Measurements from ENCODE around the gene UBASH3A. TPM values are rescaled to one million over a fixed set of nuclear protein-coding genes. Genes with fewer than 3 reads are reported as not detected.

UBASH3A gene
- polyA plus RNA-seq, 2 of the 4 experiments (the other 2 are of a cell fraction) = not detected

DNA sequence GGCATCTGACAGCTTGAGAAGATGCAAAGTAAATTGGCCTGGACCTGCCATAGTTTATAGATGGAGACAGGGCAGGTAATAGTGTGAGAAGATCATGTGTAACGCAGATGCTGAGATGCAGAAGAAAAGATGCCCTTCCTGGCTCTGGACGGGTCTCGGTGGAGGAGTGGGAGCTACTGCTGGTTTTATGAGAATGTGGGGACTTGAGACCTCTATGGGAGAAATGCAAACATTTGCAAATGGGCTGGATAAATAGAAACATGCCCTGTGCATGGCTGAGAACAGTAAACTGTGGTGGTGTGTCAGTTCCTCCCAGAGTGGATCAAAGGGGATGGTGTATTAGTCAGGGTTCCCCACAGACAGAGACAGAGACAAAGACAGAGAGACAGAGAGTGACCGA, 21.9 kb downstream of the UBASH3A start:
- no peak overlapping the region for H3K4me2 ChIP-seq
- no peak for ATAC-seq
- TF ChIP-seq HMGXB4 (CRISPR knock-in tag; IDR thresholded peaks at IDR 0.05; ENCODE audit: borderline replicate concordance) (no peak), KDM1A (IDR thresholded peaks at IDR 0.05; ENCODE audit: low read depth) (no peak), ZSCAN20 (CRISPR knock-in tag; IDR thresholded peaks at IDR 0.05) (no peak), MAX (IDR thresholded peaks at IDR 0.05) (no peak), EP300 (IDR thresholded peaks at IDR 0.05) (no peak), GATA3 (IDR thresholded peaks at IDR 0.05; ENCODE audit: borderline replicate concordance) (no peak), TFCP2L1 (CRISPR knock-in tag; IDR thresholded peaks at IDR 0.05) (no peak), POLR2AphosphoS2 (conservative IDR thresholded peaks at IDR 0.05; ENCODE audit: low read length) (no peak), ATOH8 (CRISPR knock-in tag; IDR thresholded peaks at IDR 0.05; ENCODE audit: low read depth) (no peak), TP53 (CRISPR knock-in tag; IDR thresholded peaks at IDR 0.05) (no peak), CEBPB (IDR thresholded peaks at IDR 0.05) (no peak), HOXA7 (CRISPR knock-in tag; IDR thresholded peaks at IDR 0.05) (no peak), SMC3 (IDR thresholded peaks at IDR 0.05) (no peak), SREBF2 (IDR thresholded peaks at IDR 0.05) (no peak), PHF8 (IDR thresholded peaks at IDR 0.05; ENCODE audit: borderline replicate concordance, low read depth) (no peak), RFX5 (IDR thresholded peaks at IDR 0.05) (no peak), POLR2A (IDR thresholded peaks at IDR 0.05; ENCODE audit: low read length) (no peak)
- TF ChIP-seq, protein P1, sequence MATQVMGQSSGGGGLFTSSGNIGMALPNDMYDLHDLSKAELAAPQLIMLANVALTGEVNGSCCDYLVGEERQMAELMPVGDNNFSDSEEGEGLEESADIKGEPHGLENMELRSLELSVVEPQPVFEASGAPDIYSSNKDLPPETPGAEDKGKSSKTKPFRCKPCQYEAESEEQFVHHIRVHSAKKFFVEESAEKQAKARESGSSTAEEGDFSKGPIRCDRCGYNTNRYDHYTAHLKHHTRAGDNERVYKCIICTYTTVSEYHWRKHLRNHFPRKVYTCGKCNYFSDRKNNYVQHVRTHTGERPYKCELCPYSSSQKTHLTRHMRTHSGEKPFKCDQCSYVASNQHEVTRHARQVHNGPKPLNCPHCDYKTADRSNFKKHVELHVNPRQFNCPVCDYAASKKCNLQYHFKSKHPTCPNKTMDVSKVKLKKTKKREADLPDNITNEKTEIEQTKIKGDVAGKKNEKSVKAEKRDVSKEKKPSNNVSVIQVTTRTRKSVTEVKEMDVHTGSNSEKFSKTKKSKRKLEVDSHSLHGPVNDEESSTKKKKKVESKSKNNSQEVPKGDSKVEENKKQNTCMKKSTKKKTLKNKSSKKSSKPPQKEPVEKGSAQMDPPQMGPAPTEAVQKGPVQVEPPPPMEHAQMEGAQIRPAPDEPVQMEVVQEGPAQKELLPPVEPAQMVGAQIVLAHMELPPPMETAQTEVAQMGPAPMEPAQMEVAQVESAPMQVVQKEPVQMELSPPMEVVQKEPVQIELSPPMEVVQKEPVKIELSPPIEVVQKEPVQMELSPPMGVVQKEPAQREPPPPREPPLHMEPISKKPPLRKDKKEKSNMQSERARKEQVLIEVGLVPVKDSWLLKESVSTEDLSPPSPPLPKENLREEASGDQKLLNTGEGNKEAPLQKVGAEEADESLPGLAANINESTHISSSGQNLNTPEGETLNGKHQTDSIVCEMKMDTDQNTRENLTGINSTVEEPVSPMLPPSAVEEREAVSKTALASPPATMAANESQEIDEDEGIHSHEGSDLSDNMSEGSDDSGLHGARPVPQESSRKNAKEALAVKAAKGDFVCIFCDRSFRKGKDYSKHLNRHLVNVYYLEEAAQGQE (IDR thresholded peaks at IDR 0.05) = no peak
- TF ChIP-seq, protein P2, sequence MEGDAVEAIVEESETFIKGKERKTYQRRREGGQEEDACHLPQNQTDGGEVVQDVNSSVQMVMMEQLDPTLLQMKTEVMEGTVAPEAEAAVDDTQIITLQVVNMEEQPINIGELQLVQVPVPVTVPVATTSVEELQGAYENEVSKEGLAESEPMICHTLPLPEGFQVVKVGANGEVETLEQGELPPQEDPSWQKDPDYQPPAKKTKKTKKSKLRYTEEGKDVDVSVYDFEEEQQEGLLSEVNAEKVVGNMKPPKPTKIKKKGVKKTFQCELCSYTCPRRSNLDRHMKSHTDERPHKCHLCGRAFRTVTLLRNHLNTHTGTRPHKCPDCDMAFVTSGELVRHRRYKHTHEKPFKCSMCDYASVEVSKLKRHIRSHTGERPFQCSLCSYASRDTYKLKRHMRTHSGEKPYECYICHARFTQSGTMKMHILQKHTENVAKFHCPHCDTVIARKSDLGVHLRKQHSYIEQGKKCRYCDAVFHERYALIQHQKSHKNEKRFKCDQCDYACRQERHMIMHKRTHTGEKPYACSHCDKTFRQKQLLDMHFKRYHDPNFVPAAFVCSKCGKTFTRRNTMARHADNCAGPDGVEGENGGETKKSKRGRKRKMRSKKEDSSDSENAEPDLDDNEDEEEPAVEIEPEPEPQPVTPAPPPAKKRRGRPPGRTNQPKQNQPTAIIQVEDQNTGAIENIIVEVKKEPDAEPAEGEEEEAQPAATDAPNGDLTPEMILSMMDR (IDR thresholded peaks at IDR 0.05) = no peak
- TF ChIP-seq, protein P3, sequence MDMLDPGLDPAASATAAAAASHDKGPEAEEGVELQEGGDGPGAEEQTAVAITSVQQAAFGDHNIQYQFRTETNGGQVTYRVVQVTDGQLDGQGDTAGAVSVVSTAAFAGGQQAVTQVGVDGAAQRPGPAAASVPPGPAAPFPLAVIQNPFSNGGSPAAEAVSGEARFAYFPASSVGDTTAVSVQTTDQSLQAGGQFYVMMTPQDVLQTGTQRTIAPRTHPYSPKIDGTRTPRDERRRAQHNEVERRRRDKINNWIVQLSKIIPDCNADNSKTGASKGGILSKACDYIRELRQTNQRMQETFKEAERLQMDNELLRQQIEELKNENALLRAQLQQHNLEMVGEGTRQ (IDR thresholded peaks at IDR 0.05) = no peak
- no peak overlapping the region for H3K4me3 ChIP-seq
- 49% methylated on average over 4 of the region's 4 CpGs for WGBS (ENCODE audit: missing lambda C conversion rate)
- ChIA-PET CTCF (interaction anchor here (1.0 kb wide), 1 partner anchor 116 kb away, joined by 3 read pairs; no protein-coding TSS in a partner anchor), POLR2A (no interaction called here)
- DNase-seq (ENCODE audit: low read depth in 1 of 2, low spot score in 1 of 2) = no peak
- no peak overlapping the region for H3K27ac ChIP-seq
- H3K4me1 ChIP-seq = no peaks in the 10 kb centered on the region
- FAIRE-seq = no peak
- H3K9me3 ChIP-seq = no peaks in the 10 kb centered on the region

Data from A549 (cell line).